MCF 10A (cell line): Measurements from ENCODE around the gene NNMT. TPM values are rescaled to one million over a fixed set of nuclear protein-coding genes. Genes with fewer than 3 reads are reported as not detected.

ENCODE experiments used
- BruUV-seq: library from RNA; stranded (reverse); fragments of 400-500 nt; replicated peaks from 2 replicates; lab custom pipeline; 2021; lab: Mats Ljungman, UMichigan
- CTCF ChIA-PET: fragments of 300-600 bp; sonication (Branson Sonifier 250); formaldehyde crosslinking; extraction: SDS; loops from one replicate; lab custom pipeline; 2021; ENCODE audit warnings: antibody characterized with exemption, inconsistent platforms; lab: Yijun Ruan, JAX
- POLR2A ChIA-PET: fragments of 300-600, 350-650 bp; sonication (Branson Sonifier 250); formaldehyde crosslinking; extraction: SDS; loops from one replicate; lab custom pipeline; 2020; ENCODE audit warnings: antibody characterized with exemption, inconsistent platforms; lab: Yijun Ruan, JAX
- DNase-seq: peaks from one replicate; pipeline ENCODE4 v3.0.0-alpha.2; 2018; ENCODE audit not compliant: unreplicated experiment
- H3K27ac Mint-ChIP-seq: one replicate; pipeline ENCODE4 v1.8.0; 2022; ENCODE audit warnings: mild to moderate bottlenecking, low read depth, mixed read lengths; ENCODE audit not compliant: unreplicated experiment
- H3K27me3 Mint-ChIP-seq: one replicate; pipeline ENCODE4 v1.8.0; 2022; ENCODE audit warnings: mixed read lengths; ENCODE audit not compliant: insufficient read depth, unreplicated experiment
- H3K36me3 Mint-ChIP-seq: one replicate; pipeline ENCODE4 v1.8.0; 2022; ENCODE audit warnings: mild to moderate bottlenecking, moderate library complexity, mixed read lengths; ENCODE audit not compliant: insufficient read depth, unreplicated experiment
- H3K4me1 Mint-ChIP-seq: one replicate; pipeline ENCODE4 v1.8.0; 2022; ENCODE audit warnings: mixed read lengths; ENCODE audit not compliant: insufficient read depth, unreplicated experiment
- H3K4me3 Mint-ChIP-seq: one replicate; pipeline ENCODE4 v1.8.0; 2022; ENCODE audit warnings: mild to moderate bottlenecking, moderate library complexity, mixed read lengths; ENCODE audit not compliant: unreplicated experiment
- H3K9me3 Mint-ChIP-seq: one replicate; pipeline ENCODE4 v1.8.0; 2022; ENCODE audit warnings: mixed read lengths; ENCODE audit not compliant: unreplicated experiment
- intact Hi-C: fragments of 100-400 bp; cut with micrococcal nuclease; formaldehyde crosslinking; loops from 2 replicates; pipeline ENCODE4 v1.14.1; 2022
- total RNA-seq: library from RNA; stranded (reverse); gene quantifications from 2 replicates; pipeline ENCODE4 v1.2.3, GENCODE V29; 2022
- TF ChIP-seq, protein P1 (sequence below): fragments of 200-600 bp; IDR thresholded peaks from one replicate; pipeline ENCODE4 v1.8.0; 2022; ENCODE audit warnings: antibody characterized with exemption, mild to moderate bottlenecking; ENCODE audit not compliant: unreplicated experiment

Gene NNMT
- total RNA-seq, 1 experiment from 2014 or later, result 638 TPM

GRCh38 chr11:114254571-114255146, 41.5 kb upstream of the NNMT start:
- Mint-ChIP-seq H3K36me3 (no peaks in the 10 kb centered on the region), H3K27ac (peak overlapping the region; percentile 61), H3K4me3 (no peak overlapping the region), H3K4me1 (peaks cover 31% of the 10 kb centered on the region), H3K9me3 (no peaks in the 10 kb centered on the region), H3K27me3 (no peaks in the 10 kb centered on the region)
- TF ChIP-seq, protein P1, sequence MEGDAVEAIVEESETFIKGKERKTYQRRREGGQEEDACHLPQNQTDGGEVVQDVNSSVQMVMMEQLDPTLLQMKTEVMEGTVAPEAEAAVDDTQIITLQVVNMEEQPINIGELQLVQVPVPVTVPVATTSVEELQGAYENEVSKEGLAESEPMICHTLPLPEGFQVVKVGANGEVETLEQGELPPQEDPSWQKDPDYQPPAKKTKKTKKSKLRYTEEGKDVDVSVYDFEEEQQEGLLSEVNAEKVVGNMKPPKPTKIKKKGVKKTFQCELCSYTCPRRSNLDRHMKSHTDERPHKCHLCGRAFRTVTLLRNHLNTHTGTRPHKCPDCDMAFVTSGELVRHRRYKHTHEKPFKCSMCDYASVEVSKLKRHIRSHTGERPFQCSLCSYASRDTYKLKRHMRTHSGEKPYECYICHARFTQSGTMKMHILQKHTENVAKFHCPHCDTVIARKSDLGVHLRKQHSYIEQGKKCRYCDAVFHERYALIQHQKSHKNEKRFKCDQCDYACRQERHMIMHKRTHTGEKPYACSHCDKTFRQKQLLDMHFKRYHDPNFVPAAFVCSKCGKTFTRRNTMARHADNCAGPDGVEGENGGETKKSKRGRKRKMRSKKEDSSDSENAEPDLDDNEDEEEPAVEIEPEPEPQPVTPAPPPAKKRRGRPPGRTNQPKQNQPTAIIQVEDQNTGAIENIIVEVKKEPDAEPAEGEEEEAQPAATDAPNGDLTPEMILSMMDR, result no peak
- ChIA-PET POLR2A (interaction anchor here (0.7 kb wide), 1 partner anchor 8 kb away, joined by 3 read pairs; no protein-coding TSS in a partner anchor), CTCF (interaction anchor here (0.6 to 1.0 kb wide), 2 partner anchors 7 to 42 kb away, joined by 3 to 4 read pairs; no protein-coding TSS in a partner anchor)
- DNase-seq, result no peak
- BruUV-seq, result no TSS peak
- intact Hi-C loops, result no loop called here

DNA sequence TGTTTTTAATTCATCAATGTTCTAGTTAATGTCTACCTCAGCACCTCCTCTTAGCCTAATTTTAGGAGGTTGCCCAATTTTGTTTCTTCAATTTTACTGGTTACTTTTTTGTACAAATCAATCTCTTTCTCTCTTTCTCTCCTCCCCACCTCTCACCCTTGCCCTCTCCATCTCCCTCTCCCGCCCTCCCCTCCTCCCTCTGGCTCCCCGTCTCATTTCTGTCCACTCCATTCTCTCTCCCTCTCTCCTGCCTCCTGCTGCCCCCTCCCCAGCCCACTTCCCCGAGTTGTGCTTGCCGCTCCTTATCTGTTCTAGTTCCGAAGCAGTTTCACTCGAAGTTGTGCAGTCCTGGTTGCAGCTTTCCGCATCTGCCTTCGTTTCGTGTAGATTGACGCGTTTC, 40.9 kb upstream of the NNMT start:
- H3K4me3 Mint-ChIP-seq, result no peak overlapping the region
- no peaks in the 10 kb centered on the region for H3K27me3 Mint-ChIP-seq
- H3K27ac Mint-ChIP-seq, result no peak overlapping the region
- H3K36me3 Mint-ChIP-seq, result no peaks in the 10 kb centered on the region
- CTCF ChIA-PET, result interaction anchor here (0.5 kb wide), 1 partner anchor 668 kb away, joined by 3 read pairs; no protein-coding TSS in a partner anchor
- TF ChIP-seq, protein P1, result no peak
- BruUV-seq, result no TSS peak
- intact Hi-C loops, result no loop called here
- no peaks in the 10 kb centered on the region for H3K9me3 Mint-ChIP-seq
- H3K4me1 Mint-ChIP-seq, result peaks cover 37% of the 10 kb centered on the region
- POLR2A ChIA-PET, result no interaction called here
- DNase-seq, result no peak

GRCh38 chr11:114256176-114256966, 39.8 kb upstream of the NNMT start:
- H3K27ac Mint-ChIP-seq, result peak overlapping the region; percentile 68
- H3K36me3 Mint-ChIP-seq, result no peaks in the 10 kb centered on the region
- no peak overlapping the region for H3K4me3 Mint-ChIP-seq
- CTCF ChIA-PET, result interaction anchor here (1.1 kb wide), 1 partner anchor 360 kb away, joined by 3 read pairs; no protein-coding TSS in a partner anchor
- H3K9me3 Mint-ChIP-seq, result no peaks in the 10 kb centered on the region
- no peaks in the 10 kb centered on the region for H3K27me3 Mint-ChIP-seq
- TF ChIP-seq, protein P1, result no peak
- peaks cover 38% of the 10 kb centered on the region for H3K4me1 Mint-ChIP-seq
- DNase-seq, result no peak
- POLR2A ChIA-PET, result interaction anchor here (0.6 to 2.0 kb wide), 4 partner anchors 9 to 229 kb away, joined by 3 to 10 read pairs (median 3); no protein-coding TSS in a partner anchor
- BruUV-seq, result no TSS peak
- intact Hi-C loops, result no loop called here

- H3K4me3 Mint-ChIP-seq, result no peak overlapping the region
- H3K9me3 Mint-ChIP-seq, result no peaks in the 10 kb centered on the region
- no peaks in the 10 kb centered on the region for H3K27me3 Mint-ChIP-seq
- BruUV-seq, result no TSS peak
- H3K27ac Mint-ChIP-seq, result peak overlapping the region; percentile 68
- no peak for DNase-seq
- TF ChIP-seq, protein P1, result no peak
- ChIA-PET CTCF (interaction anchor here (1.1 kb wide), 1 partner anchor 360 kb away, joined by 3 read pairs; no protein-coding TSS in a partner anchor), POLR2A (interaction anchor here (0.6 to 2.0 kb wide), 6 partner anchors 9 to 265 kb away, joined by 3 to 10 read pairs (median 3); no protein-coding TSS in a partner anchor)
- H3K4me1 Mint-ChIP-seq, result peaks cover 34% of the 10 kb centered on the region
- intact Hi-C loops, result no loop called here
- H3K36me3 Mint-ChIP-seq, result no peaks in the 10 kb centered on the region
These were observed 39.3 kb upstream of the NNMT start for GRCh38 chr11:114256967-114257286.
